D721Med (cell line): ENCODE results near the gene PPM1M.

ENCODE experiments used
- DNase-seq: peaks from one replicate; pipeline ENCODE4 v3.0.0; 2011; ENCODE audit warnings: low spot score; ENCODE audit not compliant: insufficient read length
- FAIRE-seq: peaks from 2 replicates; lab custom pipeline; 2011; peaks lifted over from hg19 to GRCh38; lab: Jason Lieb, UNC
- CTCF ChIP-seq: IDR thresholded peaks from 2 replicates; pipeline ENCODE4 v1.5.1; 2012; ENCODE audit warnings: mild to moderate bottlenecking, control low read depth; ENCODE audit not compliant: insufficient read depth; ENCODE audit errors: missing control alignments

Gene PPM1M

GRCh38 chr3:52216585-52217408 lies 28.8 kb upstream of the PPM1M start:
- FAIRE-seq: no peak

GRCh38 chr3:52217409-52217805 lies 28.2 kb upstream of the PPM1M start:
- no peak for TF ChIP-seq CTCF
- no peak for FAIRE-seq
- no peak for DNase-seq

More at GRCh38 chr3:52216585-52217408, 28.8 kb upstream of the PPM1M start:
- DNase-seq: no peak
- no peak for TF ChIP-seq CTCF

GRCh38 chr3:52218026-52218425 lies 27.5 kb upstream of the PPM1M start:
- FAIRE-seq (no peak), DNase-seq (no peak)
- no peak for TF ChIP-seq CTCF

GRCh38 chr3:52218454-52218853 lies 27.1 kb upstream of the PPM1M start:
- no peak for FAIRE-seq
- no peak for DNase-seq

GRCh38 chr3:52218937-52219650 lies 26.5 kb upstream of the PPM1M start:
- no peak for DNase-seq
- FAIRE-seq: no peak
- no peak for TF ChIP-seq CTCF

More at GRCh38 chr3:52218454-52218853, 27.1 kb upstream of the PPM1M start:
- TF ChIP-seq CTCF: no peak

- no peak for FAIRE-seq
Observed at GRCh38 chr3:52220380-52221026, 25.1 kb upstream of the PPM1M start.

More at GRCh38 chr3:52220380-52221026, 25.1 kb upstream of the PPM1M start:
- TF ChIP-seq CTCF: peak; percentile 96
- DNase-seq: peak; percentile 94
